Fibroblast of villous mesenchyme (primary cell): ENCODE data around the gene SMARCA2. TPM values are rescaled to one million over a fixed set of nuclear protein-coding genes. Genes with fewer than 3 reads are reported as not detected.

Source experiments
- DNase-seq: peaks from one replicate; pipeline ENCODE4 v3.0.0-alpha.2; 2010; ENCODE audit warnings: low read depth
- H3K4me3 ChIP-seq: 2 replicates; pipeline ENCODE4 v1.5.1; 2011; ENCODE audit warnings: low read depth, mild to moderate bottlenecking, low read length
- total RNA-seq: library from RNA; depleted of rRNA; stranded (reverse); fragments of >200 nt; gene quantifications from 2 replicates; pipeline ENCODE4 v1.2.3, GENCODE V29; 2012
- TF ChIP-seq, protein P1 (sequence below): IDR thresholded peaks from 2 replicates; pipeline ENCODE4 v1.5.1; 2012; ENCODE audit warnings: low read depth, mild to moderate bottlenecking, low read length; ENCODE audit not compliant: insufficient read depth

SMARCA2 gene
- total RNA-seq, 1 donor = 51.4 TPM

DNA sequence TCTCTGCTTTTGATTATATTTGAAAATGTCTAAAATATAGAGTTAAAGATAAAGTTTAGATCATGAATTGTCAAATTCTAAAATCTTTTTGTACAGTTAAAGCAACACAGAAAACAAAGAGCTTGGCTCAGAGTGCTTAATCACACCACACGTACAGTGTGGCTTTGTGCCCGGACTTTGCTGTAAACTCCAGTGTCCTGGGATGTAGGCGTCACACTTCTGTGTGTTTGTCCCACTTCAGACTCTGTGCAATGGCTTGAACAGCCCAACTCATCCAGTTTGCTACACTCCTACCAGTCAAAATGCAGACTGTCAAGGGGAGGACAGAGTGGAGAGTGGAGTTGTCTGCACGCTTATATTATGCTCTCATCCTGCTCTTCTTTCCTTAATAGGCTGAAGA is 45.3 kb downstream of the SMARCA2 start:
- DNase-seq = no peak
- TF ChIP-seq, protein P1, sequence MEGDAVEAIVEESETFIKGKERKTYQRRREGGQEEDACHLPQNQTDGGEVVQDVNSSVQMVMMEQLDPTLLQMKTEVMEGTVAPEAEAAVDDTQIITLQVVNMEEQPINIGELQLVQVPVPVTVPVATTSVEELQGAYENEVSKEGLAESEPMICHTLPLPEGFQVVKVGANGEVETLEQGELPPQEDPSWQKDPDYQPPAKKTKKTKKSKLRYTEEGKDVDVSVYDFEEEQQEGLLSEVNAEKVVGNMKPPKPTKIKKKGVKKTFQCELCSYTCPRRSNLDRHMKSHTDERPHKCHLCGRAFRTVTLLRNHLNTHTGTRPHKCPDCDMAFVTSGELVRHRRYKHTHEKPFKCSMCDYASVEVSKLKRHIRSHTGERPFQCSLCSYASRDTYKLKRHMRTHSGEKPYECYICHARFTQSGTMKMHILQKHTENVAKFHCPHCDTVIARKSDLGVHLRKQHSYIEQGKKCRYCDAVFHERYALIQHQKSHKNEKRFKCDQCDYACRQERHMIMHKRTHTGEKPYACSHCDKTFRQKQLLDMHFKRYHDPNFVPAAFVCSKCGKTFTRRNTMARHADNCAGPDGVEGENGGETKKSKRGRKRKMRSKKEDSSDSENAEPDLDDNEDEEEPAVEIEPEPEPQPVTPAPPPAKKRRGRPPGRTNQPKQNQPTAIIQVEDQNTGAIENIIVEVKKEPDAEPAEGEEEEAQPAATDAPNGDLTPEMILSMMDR = no peak
- H3K4me3 ChIP-seq = no peak overlapping the region

DNA sequence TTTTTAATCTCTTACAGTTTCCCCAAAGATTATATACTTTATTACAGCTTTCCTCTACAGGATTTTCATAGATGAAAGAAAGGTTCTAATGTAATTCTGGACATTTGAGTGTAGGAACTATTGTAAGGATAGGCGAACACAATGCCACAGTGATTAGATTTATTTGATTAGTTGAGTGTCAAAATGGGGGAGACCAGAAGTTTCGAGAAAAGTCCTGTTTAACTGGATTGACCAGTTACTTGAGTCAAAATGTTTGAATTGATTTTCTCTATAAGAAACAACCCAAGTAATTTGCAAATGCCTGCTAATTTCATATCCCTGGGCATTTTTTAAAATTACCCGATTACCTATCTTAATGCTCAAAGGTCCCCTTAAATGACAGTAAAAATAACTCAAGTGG is 50.6 kb downstream of the SMARCA2 start:
- TF ChIP-seq, protein P1 = no peak
- DNase-seq = no peak
- no peak overlapping the region for H3K4me3 ChIP-seq

DNA sequence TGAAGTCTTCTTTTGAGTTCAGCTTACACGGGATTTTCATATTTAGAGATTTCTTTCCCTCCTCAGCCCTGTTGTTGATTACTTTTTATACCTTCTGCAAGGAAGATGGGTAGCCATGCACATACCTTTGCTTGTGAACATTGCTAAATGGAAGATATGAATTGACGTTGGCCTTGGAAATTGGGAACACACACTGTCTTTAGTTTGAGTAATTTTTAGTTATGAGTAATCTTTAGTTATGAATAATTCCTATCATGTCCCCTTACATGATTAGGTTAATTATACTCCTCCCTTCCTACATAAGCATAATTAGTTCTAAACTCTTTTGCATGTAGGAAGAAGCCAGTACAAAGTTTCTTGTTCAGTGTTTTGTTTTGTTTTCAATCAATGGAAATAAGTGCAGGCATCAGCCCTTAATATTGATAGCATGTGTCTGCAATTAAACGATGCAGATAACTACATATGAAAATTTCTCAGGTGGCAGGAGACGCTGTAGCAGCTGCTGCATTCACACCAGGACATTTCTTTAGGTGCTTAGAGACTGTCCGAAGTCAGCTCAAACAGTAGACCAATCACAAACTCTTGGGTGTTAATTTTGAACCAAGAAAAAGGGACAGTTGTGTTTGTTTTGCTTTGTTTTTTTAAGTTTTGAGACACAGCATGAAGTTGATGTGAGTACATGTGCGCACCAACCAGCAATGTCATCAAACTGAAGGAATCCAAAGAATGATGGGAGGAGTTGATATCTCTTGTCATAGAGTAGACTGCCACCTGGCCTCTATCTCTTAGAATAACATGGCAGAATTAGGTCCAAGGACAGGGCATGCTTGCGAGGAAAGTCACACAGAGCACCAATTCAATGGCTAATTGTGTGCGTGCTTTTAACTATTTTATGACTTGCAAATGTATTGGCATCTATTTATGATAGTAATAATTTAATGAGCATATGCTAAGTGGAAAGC is 51.4 kb downstream of the SMARCA2 start:
- TF ChIP-seq, protein P1 = peak; percentile 26
- no peak overlapping the region for H3K4me3 ChIP-seq
- DNase-seq = peak; percentile 37

DNA sequence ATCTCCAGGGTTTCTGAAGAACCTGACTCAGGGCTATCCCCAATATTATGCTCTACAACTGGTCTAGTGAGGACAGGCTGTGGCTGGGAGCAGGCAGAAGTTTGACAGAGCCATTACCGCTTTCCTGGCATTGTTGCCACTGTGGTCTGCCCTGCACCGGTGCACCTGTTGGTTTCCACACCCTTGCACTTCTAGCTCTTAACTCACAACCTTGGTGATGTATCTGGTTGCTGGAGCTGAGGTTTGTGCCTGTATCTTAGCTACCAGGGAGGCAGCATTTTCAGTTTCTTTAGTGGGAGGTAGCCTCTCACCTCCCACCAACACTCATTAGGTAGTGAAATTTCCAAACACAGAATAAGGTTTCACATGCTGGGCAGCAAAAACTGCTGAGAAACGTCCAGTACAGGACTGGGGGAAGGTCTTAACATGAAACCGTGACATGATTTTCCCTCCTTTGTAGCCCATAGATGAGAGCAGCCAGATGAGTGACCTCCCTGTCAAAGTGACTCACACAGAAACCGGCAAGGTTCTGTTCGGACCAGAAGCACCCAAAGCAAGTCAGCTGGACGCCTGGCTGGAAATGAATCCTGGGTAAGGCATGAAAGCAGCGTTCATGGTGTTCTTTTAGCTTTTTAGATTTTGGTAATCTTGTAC is 57.7 kb downstream of the SMARCA2 start:
- H3K4me3 ChIP-seq = no peak overlapping the region
- TF ChIP-seq, protein P1 = no peak
- no peak for DNase-seq

DNA sequence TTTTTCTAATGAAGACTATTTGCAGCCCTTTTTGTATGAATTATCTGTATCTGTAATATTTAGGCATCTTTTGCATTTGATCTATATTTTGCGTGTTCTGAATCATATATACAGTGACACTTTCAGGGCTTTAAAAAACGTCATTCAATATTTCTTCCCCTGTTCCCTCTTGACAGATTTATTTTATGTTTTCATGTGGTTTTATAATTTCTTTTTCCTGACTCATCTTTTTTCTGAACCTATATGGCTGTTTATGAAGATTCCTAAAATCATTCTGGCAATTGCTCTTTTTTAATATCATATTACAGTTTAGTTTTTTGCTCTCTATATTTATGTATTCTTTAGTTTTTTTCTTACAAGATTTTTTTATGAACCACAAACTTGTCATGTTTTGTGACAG is 67.6 kb downstream of the SMARCA2 start:
- TF ChIP-seq, protein P1 = no peak
- DNase-seq = no peak
- no peak overlapping the region for H3K4me3 ChIP-seq

DNA sequence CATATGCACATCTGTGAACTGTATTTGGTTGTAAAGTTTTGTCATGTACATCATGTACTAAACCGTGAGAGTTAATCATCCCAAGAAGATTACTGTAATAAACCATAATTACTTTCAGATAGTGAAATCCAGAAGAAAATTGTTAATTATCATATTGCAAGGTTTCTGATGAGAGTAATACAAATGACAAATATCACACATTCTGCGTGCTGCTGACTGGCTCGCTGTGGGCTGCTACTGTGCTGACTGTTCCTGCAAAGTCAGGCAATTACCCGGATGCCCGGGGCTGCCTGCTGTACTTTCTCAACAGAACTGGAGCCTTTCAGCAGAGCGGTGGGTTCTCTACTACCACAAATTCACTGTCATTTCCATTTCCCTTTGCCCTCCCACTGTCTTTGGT is 68.3 kb downstream of the SMARCA2 start:
- DNase-seq = no peak
- H3K4me3 ChIP-seq = no peak overlapping the region
- TF ChIP-seq, protein P1 = no peak
